NCI-H1930 (cell line): Measurements from ENCODE around the gene SORL1.
"Not testable (repeated sequence)": the region's sequence is repeated elsewhere in the genome, so short reads cannot be mapped to it uniquely, and the experiment has no call there.

Experiments used
- DNase-seq, 2 experiments: peaks; one replicate each; lab custom pipeline; 2025; lab: John Stamatoyannopoulos, UW

The SORL1 gene

DNA sequence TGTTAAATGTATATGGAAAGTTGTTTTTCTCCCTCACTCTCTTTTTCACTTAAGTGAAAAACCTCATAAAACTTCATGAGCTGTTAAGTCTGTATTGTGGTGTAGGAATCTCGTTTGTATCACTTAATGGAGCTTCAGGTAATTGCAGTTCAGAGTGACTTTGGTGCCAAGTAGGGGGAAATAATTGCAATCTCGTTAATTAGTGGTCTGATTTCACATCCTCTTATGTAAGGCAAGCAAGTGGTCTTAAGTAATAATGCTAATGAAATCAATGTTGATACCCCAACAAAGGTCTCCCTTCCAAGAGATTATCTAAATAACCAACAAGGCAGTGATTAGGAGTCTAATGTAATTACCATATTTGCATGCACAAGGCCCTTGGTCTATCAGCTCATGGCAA, 174.9 kb downstream of the SORL1 start:
- DNase-seq = no peak

DNA sequence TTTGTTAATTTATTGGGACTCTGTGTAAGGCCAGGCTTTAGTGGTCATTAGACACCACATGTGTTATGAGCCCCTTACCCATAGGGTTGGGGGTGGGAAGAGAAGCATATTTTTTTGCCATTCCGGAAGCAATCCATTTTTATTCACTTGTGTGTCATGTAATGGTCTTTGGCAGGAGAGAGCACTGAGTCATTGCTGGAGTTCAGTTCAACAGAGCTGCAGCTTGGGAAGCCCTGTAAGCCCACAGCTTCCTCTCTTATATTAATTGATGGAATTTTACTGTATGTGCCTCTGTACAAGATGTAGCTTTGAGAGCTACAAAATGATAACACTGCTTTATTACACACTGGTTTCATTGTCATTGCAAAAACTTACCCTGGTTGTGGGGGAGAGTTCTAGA, 177.9 kb downstream of the SORL1 start:
- DNase-seq = no peak

DNA sequence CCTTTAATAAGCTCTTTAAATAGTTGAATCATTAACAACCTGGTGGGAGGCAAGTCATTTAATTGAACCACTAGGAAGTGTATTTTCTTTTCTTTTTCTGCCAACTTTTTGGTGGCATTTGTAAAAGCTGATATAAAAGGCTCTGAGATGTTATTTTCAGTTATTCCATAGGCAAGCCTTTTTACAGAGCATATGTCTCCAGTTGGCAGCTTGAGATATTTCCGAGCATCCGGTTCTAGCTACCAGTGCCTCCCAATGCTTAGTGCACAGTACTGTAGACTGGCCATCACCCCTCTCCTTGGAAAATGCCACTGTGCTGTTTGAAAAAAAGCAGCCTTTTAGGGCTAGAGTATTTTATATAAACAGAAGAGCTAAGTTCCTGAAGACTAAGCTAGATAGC, 179.3 kb downstream of the SORL1 start:
- no peak for DNase-seq

DNA sequence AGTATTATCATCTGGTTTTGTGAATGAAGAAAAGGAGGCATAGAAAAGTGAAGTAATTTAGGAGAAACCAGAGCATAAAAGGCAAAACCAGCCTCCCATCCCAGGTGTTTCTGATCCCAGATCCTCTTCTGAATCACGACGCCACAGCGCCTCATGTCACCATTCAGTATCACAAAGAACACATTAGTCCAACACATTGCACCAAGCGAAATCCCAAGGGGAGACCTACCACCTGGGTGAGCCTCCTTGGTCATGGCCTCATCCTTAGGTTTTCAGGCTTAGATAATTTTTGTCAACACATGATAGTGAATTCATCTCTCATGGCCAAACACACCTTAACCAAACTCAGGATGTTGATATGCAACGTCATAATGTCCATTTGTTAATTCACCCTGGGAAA, 182.2 kb downstream of the SORL1 start:
- DNase-seq = no peak

DNA sequence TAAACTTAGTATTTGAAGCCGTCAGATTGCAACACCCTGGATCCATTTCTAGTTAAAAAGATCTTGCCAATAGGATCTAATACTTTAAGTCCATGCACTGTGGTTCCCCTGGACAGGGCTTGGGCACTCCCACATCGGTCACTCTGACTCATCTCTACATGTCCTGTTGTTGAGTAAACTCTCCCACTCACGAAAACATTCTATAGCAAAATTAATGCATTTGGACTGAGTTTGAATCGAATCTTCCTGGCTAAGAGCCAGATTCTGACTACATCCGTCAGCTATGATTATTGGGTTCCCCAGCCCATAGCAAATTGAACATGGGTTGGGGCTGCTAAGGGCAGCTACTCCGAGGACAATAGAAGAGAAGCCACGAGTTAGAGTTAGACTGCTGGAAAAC, 182.8 kb downstream of the SORL1 start:
- no peak for DNase-seq

DNA sequence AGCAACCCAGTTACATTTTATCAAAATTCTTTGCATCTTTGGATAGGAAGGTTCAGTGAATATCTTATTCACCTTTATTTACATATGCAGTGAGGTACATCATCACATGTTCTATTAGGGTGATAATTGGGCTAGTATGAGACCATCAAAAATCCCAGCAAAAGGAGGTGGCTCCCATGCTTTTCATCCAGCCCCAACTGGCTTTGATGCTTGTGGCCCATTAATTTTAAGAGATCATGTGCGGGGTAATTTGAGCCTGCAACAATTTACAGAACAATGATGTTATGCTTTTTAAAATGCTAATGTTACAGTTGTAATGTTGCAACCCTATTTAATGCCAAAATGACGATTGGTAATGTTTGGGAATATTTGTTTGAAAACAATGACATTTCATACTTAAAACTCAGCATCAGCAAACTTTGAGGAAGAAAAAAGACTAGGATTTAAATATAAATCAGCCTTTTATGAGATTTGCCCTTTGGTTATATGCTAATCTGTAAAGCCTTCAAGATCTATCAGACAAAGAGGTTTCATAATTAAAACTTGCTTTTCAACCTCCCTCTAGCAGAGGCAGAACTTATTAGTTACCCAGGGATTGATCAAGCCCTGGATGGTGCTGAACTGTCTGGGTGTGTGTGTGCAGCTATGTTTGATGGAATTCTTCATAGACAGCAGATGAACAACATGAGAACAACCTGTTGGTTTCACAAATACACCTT, 184.1 kb downstream of the SORL1 start:
- DNase-seq = no peak

DNA sequence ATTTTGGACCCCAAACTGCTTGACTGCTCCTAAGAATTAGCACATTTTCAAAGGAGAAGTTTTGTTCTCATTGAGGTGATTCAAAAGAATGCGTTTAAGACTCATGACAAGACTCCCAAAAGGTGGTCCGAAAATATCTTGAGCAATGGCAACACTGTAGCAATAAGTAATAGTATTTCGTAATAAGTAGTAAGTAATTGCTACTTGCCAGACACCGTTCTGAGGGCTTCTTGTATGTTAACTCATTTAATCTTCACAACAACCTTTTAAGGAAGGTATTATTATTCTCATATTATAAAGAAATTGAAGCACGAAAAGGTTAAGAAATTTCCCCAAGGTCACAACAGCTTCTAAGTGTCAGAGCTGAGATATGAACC, 184.7 kb downstream of the SORL1 start:
- DNase-seq = no peak

DNA sequence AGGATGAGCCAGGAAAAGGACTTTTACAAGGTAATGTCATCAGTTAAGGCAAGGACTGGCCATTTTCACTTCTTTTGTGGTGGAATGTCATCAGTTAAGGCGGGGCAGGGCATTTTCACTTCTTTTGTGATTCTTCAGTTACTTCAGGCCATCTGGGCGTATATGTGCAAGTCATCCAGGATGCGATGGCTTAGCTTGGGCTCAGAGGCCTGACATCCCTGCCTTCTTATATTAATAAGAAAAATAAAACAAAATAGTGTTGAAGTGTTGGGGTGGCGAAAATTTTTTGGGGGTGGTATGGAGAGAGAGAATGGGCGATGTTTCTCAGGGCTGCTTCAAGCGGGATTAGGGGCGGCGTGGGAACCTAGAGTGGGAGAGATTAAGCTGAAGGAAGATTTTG, 185.5 kb downstream of the SORL1 start:
- DNase-seq = not testable (repeated sequence)

DNA sequence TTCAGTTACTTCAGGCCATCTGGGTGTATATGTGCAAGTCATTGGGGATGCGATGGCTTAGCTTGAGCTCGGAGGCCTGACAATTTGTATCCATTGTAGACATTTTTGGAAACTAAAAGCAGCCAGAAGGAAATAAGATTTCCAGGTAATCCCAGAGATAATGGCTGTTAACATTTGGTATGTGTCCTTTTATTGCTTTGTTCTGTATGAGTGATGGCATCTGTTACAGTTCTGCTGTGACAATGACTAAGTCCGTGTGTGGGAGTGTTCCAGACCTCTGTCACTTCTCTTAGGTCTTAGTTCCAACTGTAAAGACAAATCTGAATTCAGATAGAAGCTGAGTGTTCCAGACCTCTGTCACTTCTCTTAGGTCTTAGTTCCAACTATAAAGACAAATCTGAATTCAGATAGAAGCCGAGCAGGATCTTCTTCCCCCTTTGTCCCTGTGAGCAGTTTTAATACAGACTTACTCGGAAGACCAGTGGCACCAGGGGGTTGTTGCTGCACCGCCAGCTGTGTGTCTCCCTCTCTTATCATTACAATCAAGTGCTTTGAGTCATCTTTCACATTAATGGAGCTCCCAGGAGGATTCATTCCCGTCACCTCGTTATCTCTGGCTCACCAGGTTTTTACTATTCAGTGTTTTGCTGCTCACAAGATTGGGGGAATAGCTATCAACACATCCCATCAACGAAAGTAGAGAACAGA, 191.5 kb downstream of the SORL1 start:
- no peak for DNase-seq

DNA sequence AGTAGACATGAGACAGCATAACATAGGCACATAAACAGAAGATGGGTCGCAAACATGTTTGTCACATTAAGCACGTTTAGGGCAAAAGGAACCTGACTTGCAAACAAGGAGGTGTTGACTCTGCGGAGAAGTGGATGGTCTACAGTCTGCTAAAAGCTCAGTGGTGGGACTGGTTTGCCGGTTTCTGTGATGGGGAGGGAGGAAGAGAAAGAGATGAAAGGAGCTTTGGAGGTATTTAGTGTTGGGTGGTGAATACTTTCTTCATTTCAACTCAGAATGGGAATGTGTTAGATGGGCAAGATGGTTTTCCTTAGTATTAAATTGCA, 192.0 kb downstream of the SORL1 start:
- DNase-seq = no peak

DNA sequence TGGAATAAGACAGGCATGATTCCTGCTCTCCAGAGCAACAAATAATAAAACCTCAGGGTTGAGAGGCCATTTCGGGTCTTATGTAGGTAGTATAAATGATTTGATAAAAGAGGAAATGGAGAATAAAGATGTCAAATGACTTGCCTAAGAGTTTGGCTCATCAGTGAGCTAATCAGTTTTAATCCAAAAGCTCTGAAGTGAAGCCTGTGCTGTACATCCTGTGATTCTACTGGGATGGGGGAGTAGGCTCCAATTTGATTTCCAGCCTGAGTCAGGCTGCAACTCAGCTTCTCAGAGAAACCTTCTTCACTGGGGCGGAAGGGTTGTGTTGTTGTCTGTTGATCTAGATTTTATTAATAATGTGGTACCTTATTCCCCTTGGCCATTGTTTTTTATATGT, 192.9 kb downstream of the SORL1 start:
- no peak for DNase-seq

DNA sequence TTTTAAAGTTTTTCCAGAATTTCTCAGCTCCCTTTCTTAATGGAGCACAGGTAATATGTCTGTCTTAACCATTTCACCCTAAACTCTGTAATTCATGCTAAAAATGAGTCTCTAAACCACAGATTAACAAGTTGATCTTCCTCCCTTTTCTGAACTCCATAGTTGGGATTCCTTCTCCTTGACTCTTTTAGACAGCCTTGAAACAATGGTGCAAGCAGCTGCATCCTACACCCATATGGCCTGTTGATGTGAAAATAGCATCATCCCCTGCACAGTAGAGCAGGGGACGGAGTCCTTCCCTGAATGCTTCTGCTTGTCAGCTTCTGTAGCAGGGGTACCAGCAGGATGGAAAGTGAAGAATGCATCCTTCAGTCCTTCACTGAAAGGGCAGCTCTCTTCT, 193.5 kb downstream of the SORL1 start:
- no peak for DNase-seq

DNA sequence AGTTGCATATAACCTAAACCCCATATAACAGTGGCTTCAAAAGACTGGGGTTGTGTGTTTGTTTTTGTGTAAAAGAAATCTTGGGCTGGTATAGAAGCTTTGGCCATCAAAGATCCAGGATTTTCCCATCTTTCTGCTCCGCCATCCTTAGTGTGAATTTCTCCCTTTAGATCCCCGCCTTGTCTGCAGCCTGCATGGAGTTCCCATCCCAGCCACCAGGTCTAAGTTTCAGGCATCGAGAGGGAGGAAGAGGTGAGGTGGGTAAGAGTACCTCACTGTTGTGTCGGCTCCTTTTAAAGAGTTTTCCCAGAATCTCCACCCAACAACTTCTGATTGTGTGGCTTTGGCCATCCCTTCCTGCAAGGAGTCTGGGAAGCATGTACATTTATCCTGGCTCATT, 196.2 kb downstream of the SORL1 start:
- no peak for DNase-seq

DNA sequence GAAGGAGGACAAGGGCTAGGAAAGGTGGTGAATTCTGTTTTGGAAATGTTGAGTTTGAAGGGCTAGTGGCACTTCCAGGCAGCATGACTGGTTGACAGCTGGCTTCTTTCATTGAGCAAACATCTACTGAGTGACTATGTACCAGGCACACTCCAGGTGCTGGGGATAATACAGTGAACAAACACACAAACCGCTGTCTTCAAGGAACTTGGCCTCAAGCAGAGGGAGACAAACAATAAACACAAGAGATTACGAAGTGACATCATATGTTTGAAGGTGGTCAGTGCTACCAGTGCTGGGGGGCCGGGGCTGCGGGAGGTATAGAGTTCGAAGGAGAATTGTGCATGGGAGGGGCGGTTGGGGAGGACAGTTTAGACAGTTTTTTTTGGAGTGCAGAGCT, 197.7 kb downstream of the SORL1 start:
- DNase-seq = no peak

DNA sequence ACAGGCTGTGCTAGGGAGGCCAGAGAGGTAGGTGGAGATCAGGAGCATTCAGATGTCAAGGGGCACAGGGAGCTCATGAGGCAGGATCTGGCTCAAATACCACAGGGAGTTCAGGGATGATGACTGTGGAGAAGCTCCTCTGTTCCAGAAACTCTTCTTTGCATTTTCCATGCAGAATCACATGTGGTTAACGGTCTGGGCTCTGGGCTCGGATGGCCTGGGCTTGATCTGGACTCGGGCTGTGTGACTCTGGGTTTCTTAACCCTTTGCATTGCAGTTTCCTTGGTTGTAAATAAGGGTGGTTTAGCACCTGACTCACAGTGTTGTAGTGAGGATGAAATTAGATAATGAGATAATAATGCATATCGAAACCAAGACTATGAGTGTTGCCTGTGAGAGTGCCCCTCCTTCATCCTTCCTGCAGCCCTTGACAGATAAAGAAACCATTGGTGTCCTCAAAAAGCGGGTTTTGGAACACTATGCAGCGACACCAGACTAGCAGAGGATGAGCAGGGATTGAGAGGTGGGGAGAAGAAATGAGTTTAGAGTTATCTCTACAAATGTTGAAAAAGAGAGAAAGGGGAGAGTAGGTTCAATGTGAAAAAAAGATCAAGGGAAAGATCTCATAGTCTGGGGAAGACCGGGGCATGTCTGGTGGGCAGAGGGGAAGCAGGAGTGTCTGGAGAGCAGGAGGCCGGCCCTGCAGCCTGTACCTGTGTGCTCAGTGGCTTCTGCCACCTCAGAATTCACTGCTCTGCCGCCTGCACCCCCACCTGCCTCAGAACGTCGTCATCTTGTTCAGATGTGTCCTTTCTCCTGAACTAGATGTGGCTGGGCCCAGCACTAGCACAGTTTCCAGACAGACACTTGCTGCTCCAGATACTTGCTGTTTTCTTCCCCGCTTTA, 198.5 kb downstream of the SORL1 start:
- DNase-seq = no peak

DNA sequence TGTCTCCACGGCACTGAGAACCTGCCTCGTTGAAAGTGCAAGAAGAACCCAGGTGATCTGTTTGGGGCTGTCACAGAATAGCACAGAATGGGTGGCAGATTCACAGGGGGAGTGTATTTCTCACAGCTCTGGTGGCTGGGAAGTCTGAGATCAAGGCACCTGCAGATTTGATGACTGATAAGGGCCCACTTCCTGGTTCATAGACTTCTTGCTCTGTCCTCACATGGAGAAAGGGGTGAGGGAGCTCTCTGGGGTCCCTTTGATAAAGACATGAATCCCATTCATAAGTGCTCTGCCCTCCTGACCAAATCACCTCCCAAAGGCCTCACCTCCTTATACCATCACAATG, 199.1 kb downstream of the SORL1 start:
- no peak for DNase-seq

DNA sequence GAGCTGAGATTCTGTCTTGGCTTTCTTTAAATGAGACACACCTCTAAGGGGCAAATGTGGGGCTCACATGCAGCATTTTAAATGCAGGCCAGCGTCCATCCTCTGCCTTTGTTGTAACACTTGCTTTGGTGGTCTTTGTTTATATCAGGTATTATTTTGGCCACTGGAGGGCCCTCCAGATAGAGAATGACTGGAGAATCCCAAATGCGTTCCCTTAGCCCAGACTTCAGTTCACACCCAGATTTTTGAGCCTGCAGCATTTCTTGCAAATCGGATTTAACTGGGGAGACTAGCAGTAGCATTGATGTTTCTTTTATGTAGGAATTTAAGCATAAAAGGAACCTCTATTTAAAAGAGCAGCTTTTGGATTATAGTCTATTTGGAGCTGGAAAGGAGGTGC, 200.9 kb downstream of the SORL1 start:
- no peak for DNase-seq

DNA sequence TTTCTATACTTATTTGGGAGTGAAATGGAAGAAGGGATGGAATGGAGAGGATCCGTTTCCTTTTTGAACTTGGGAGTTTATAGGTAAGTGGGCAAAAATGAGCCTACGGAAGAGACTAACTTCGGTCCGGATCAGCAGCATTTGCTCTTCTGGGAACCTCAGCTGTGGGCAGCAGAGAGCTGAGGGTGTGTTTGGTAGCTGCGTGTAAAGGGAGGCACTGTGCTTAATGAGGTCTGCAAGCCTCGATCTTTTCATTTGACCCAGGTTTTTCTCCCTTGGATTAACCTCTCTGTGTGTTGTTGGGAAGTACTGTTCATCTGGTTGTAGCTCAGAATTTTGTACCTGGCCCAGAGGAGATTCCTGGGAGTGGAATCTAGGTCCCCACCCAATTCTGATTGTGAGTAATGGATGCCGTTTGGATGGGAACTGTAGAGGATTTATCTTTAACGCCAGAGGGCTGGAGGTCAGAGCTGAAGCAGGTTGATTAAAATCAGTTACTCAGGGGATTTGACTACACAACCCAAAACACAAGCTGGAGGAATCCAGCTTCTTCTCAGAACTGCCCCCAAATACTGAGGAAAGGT, 202.2 kb downstream of the SORL1 start:
- DNase-seq = no peak

DNA sequence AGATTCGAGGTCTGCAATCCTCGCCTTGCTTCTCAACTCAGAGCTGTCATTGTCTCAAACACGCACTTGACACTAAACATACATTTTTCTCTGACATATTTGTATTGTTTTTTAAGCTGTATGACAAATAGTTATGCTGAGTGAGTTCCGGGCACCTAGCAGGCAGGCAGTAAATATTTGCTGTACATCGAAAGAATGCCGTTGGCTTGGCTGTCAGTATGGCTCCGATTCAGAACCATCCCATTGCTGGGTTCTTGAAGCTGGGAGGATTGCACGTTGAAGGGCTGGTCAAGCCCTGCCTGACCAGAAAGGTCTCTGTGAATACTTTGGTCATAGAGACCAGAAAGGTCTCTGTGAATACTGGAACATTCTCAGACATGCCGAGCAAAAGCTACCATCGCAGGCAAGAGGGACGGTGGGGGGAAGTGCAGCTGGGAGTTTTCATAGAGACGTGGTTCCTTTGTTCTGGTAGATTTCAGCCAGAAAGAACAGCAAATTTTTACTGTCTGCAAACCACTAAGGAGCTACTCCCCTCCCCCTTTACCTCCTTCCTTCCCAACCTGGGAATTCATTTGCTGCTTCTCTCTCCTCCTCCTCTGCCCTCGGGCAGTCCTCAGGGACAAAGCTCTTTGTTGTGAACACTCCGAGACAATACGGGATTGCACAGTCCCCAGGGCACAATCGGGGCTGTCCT, 202.9 kb downstream of the SORL1 start:
- DNase-seq = no peak

DNA sequence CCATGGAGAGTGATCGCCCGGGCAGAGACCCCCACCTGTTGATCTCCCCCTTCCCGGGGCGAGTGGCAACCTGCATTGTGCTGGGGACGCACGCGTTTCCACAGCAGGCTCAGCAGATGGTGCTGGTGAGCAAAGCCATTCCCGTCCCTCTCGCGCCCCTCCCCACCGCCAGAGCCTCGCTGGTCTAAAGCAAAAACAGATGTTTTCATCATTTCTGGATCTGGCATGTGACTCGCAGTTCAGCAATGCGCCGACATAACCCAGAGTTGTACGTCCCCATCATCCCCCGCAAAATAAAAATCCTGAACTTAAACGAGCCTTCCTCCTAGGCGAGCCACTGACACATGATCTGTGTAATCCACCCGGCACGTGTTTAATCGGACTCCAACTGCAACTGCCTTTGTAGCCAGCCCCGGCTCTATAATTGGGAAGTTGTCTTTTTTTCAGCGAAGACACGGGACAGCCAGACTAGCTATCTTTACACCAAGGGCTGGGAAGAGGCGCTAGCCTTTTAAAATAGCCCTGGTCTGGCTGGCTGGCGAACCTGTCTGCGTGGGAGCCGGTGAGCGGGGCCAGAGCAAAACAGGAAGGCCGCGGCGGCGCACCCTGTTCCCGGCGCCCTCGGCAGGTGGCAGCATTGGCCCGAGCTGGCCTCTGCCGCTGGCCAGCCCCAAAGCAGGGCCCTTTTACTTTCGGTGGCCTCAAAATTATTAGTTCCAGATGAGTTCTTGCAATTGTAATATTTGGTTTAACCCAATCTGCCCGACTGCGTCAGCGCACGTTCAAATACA, 203.6 kb downstream of the SORL1 start:
- peak; percentile 78 to 82 for DNase-seq

DNA sequence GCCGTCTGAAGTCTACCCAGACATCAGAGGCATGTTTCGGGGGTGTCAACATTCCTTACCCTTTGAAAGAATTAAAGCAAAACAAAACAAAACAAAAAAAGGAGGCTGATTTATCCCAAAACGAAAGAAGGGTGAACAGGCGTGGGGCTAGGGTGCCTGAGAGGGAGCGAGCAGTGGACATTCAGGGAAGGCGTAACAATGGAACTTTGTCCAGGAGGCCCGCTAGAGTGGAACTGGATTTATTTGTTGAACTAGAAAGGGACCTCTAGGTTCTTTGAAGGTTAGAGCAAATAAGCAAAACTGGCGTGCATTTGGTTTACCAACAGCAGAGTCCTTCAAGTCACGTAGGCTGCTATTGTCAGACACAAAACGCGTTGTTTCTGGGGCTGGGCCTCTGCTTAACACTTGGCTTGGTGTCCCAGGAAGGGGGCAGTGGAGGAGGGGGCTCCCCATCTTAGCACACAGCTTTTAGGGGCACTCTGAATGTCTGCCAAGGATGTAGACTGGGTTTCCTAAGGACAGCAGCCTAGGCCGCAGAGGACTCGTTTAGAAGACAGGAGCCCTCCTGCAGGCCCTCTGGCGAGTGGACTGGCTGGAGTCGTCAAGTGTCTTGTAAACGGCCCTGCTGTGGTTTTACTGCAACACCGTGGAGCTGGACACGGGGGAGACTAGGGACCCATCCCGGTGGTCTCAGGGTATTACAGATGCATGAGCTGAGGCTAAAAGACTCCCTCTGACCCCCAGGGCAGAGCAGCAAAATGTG, 204.4 kb downstream of the SORL1 start:
- DNase-seq = peak in 1 of 2 experiments; percentile 74
